Muscle of back (tissue), 13 donors: Measurements from ENCODE around the gene DENND10. TPM values are rescaled to one million over a fixed set of nuclear protein-coding genes. Genes with fewer than 3 reads are reported as not detected.

Experiments used
- DNase-seq, 3 donors: peaks; one replicate each; pipeline versions ENCODE4 v3.0.0 to v3.0.0-alpha.2; 2013
- long read RNA-seq, 9 donors: transcript quantifications; one replicate each; lab custom pipeline, GENCODE V29; 2026
- polyA plus RNA-seq, 10 donors: library from polyadenylated mRNA; unstranded; fragments of 120-200 nt; gene quantifications; one replicate each; pipeline ENCODE4 v1.2.1, GENCODE V29; 2013; ENCODE audit not compliant: insufficient read length in 10 of 10

Gene DENND10, protein sequence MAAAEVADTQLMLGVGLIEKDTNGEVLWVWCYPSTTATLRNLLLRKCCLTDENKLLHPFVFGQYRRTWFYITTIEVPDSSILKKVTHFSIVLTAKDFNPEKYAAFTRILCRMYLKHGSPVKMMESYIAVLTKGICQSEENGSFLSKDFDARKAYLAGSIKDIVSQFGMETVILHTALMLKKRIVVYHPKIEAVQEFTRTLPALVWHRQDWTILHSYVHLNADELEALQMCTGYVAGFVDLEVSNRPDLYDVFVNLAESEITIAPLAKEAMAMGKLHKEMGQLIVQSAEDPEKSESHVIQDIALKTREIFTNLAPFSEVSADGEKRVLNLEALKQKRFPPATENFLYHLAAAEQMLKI
- 10 to 100 TPM; 25.8 to 41.4 (median 33.8) TPM for polyA plus RNA-seq
- long read RNA-seq, donor 1, transcript FAM45A-201 (9 exons, 1,648 nt), result major isoform, 5 of 5 reads
- long read RNA-seq, donor 1, partial matches to known transcripts, result 0 of 5 reads
- long read RNA-seq, donor 1, other reads (novel, unspliced or antisense), result 0 of 5 reads
- long read RNA-seq, donor 2, partial matches to known transcripts, result 264 of 394 reads
- long read RNA-seq, donor 2, other reads (novel, unspliced or antisense), result 128 of 394 reads
- long read RNA-seq, donor 3, result 0 reads
- long read RNA-seq, donor 4, partial matches to known transcripts, result 10 of 20 reads
- long read RNA-seq, donor 4, other reads (novel, unspliced or antisense), result 7 of 20 reads
- long read RNA-seq, donor 5, partial matches to known transcripts, result 14 of 20 reads
- long read RNA-seq, donor 5, other reads (novel, unspliced or antisense), result 0 of 20 reads
- long read RNA-seq, donor 6, partial matches to known transcripts, result 0 of 10 reads
- long read RNA-seq, donor 6, other reads (novel, unspliced or antisense), result 10 of 10 reads
- long read RNA-seq, donor 7, partial matches to known transcripts, result 21 of 24 reads
- long read RNA-seq, donor 7, other reads (novel, unspliced or antisense), result 0 of 24 reads
- long read RNA-seq, donor 8, partial matches to known transcripts, result 11 of 13 reads
- long read RNA-seq, donor 8, other reads (novel, unspliced or antisense), result 0 of 13 reads
- long read RNA-seq, donor 9, result 0 reads

DNA sequence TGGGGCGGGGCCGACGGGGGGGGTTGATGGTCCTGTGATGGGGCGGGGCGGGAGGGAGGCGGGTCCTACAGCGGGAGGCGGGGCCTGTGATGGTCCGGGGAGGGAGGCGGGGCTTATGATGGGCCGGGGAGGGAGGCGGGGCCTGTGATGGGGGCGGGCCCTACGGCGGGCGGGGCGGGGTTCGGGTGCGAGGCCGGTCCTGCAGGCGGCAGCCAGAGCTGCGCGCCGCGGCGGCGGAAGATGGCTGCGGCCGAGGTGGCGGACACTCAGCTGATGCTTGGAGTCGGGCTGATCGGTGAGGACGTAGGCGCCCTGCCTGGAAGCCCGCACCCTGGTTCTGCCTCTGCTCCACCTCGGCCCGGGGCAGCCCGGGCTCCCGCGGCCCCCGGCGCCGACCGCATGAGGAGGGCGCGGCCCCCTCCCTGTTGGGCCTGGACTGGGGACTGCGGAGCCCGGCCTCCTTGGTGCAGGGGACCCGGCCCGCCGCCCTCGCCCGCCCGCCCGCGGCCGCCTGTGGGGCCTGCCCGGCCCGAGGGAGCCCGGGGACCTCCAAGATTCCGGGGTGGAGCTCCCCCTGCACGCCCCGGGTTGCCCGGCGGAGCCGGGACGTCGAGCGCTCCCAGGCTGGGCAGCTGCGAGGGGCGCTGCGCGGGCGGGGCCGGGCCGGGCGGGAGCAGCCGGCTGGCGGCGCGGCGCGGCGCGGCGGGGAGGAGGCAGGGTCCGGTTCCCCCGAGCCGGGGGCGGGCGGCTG lies at the start of gene DENND10:
TSS of gene DENND10 (plus strand) at position 211 of the 751 bp plus-strand sequence. CDS start at position 241, 30 bp downstream.
- DNase-seq, result peak; percentile 77 to 90 (median 84)

DNA sequence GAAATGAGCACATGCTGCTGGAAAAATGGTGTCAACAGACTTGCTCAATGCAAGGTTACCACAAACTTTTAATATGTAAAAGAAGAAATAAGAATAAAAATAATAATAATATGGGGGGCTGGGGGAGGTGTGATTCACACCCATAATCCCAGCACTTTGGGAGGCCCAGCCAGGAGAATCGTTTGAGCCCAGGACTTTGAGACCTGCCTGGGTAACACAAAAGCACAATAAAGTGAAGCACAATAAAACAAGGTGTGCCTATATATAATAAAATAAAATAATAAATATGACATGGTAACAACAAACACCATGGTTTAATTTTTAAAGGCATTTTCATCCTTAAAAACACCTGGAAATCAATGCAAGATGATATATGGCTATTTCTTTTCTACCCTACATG lies 48.4 kb upstream of the DENND10 start:
- DNase-seq, result no peak

DNA sequence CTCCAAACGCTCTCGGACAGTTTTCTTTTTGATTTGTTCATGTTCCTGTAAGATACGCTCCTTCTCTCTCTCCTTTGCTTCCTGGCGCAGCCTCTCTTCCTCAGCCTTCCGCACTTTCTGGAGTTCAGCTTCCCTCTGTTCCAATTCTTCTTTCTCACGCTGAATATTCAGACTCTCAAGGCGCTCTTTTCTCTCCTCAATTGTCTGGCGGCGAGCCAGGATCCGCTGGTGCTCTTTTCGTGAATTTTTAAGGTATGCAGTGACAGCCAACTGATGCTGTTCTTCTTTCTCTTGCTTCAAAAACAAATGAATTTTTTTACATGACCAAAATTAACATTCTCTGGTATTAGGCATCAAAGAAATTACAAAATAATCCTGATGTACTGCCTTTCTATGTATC lies 45.9 kb upstream of the DENND10 start:
- DNase-seq, result no peak

DNA sequence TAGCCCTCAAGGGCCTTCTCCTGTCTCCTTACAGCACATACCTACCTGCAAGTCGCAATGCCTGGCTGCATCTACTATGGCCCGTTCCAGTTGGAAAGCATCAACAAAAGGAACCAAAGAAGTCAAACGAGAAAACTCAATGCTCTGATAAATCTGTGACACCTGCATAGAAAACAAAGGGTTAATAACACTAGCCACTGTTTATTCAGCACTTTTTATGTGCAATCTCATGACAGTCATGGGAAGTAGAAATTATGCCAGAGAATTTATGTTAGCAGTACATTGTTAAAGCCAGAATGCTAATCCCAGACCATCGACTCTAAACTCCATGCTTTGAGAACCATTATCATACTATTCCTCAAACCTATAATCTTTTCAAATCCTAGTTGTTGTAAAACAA lies 44.4 kb upstream of the DENND10 start:
- no peak for DNase-seq

DNA sequence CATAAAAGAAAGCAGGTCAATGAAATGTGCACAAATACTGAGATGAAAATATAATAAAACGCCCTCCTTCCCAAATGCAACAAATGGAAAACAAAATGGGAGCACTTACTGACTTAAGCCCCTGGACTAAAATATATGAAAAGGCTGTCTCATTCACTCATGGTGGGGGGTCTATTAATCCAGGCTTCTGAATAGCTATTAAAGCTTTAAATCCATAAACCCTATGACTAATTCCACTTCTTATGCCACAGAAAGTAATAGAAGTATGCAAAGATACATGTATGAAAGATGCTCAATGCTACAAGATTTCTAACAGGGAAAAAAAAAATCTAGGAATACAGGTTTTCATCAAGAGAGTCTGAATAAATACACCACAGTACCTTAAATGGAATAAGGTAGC lies 43.8 kb upstream of the DENND10 start:
- DNase-seq, result no peak

DNA sequence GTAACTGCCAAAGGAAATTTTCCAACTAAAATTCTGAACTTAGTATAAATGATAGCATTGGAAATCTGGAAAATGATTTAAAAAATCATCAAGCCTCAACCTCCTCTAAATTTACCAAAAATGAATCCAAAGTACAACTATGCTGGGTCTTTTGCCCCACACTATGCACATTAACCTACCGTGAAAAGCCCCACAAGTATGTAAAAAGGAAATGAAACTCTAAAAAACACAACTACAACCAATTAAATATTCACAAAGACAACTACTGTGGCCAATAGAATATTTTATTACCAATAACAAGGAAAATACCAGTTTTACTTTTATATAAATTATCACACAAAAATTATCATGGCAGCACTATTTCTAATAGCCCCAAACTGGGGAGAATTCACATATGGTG lies 42.6 kb upstream of the DENND10 start:
- DNase-seq, result no peak

DNA sequence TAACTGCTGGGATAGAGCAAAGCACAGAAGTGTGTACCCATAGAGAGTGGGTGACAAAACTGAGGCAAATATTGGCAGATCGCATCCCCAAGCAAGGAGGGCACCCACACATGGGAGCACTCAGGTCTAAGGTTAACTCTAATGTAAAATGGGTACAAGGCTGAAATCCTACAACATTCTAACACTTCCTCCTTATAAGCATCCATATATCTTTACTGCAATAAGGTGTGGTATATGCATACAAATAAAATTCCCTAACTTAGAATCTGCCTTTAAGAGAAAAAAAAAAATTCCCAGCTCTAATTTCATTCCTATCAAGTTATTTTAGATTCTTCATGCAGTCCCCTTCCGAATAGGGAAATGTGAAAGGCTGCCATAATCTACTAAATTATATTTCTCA lies 42.0 kb upstream of the DENND10 start:
- no peak for DNase-seq

DNA sequence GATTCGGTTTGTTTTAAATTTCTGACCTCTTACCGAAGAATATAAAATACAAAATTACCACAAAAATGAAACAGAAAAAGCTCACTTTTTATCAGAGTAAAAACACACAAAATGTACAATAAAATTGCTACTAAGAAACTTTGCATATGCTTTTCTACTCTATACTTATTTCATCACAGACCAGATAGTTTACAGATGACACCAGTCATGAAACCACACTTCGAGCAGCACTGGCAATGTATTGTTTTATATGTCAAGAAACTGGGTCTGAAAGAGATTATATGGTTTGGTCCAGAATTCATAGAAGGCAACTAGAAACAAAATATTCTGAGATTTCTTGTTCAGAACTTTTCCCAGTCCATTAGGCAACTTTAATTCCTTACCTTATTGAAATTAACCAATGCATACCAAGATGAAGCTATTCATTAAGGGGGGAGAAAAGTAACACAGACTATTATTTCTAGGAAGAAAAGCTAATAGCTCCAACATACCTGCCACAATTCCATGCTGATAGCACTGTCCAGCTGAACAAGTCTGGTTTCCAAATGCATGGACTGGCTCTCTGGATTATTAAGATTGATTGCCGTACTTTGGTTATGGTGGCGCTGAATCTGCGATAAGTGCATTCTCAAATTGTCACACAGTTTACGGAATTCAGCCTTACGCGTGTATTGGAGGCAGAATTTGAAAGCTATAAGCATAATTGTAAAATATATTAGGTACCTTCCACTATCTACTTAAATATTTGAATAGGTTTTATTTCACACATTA lies 33.3 kb upstream of the DENND10 start:
- no peak for DNase-seq

DNA sequence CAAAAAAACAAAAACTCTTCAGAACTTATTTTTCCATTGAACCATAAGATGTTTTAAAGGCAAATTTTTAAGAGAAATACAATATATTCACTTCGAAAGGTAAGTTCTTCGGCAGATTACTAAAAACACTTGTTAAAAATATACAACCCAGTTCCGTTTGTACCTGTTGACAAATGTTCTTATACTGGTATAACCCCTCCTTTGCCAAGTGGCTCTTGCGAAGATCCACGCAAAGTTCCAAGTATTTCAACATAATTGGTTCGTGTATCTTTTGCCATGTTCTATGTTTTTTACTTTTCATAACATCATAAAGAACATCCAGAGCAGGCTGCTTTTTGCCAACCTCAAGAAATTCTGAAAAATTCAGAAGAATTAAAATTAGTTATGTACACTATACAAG lies 30.3 kb upstream of the DENND10 start:
- no peak for DNase-seq

DNA sequence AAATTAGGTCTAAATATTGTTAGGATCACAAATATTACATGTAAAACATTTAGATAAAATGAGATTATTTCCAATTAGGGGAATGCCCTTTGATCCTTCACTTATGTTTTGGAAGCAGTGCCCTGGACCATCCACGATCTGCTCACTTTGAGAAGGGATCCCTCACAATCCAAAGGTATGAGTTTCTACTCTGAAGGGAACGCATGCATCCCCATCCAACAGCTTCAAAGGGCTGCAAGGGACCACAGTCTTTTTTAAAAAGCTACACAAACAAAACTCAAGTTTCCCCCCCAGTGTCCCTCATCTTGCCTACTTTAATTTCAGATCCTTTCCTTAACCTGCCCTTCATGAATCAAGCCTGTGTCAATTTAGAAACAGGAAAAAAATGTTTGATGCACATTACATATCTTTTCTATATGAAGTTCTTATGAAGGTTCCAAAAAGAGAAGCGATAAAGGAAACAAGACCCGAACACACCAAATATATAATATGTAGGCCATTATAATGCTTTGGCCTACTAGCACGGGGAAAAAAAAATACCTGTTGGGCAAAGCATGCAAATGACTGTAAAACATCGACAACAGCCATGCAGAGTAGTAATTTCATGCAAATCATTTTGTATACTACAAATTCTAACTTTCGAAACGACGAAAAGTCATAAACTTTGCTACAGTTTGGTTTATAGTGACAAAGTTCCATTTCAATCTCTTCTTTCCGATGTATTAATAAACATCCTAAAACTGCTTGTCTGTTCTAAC lies 25.3 kb upstream of the DENND10 start:
- DNase-seq, result no peak

DNA sequence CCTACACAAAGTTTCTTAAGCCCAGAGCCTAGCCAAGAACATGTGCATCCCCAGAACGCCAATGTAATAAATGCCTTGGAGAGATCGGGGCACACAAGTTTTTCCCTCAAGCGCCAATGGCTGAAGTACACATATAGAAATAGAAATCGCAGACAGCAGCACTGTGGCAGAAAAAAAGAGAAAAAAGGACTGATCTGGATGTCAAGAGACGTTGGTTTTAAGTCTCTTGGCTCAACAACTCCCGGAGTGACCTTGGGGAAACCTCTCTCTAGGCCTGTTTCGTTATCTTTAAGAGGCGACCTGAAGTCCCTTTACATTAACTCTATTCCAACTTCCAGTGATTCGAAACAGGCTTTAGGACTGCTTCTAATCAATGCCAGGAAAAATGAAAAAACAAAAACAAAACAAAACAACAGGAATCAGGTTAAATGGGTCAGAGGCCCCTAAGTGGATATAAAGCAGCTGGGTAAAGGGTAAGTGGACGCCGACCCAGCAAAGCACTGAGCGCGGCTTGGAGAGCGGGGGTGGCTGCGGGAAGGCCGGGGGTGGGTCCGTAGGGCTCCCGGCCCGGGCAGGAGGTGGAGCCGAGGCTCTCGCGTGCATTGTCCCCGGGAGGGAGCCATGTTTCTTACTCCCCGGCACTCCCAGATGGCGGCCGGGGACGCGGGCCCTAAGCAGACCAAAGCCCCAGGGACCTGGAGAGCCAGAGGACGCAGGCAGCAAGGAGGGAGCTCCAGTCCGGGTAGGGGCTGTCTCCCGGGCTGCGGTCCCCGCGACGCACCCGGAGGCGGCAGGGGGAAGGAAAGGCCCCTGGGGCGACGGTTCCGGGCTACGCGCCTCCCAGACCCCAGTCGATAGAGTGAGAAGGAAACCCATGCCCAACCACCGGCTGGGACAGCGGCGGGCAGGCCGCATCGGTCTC lies 24.1 kb upstream of the DENND10 start:
- DNase-seq, result peak; percentile 59 to 91 (median 74)

DNA sequence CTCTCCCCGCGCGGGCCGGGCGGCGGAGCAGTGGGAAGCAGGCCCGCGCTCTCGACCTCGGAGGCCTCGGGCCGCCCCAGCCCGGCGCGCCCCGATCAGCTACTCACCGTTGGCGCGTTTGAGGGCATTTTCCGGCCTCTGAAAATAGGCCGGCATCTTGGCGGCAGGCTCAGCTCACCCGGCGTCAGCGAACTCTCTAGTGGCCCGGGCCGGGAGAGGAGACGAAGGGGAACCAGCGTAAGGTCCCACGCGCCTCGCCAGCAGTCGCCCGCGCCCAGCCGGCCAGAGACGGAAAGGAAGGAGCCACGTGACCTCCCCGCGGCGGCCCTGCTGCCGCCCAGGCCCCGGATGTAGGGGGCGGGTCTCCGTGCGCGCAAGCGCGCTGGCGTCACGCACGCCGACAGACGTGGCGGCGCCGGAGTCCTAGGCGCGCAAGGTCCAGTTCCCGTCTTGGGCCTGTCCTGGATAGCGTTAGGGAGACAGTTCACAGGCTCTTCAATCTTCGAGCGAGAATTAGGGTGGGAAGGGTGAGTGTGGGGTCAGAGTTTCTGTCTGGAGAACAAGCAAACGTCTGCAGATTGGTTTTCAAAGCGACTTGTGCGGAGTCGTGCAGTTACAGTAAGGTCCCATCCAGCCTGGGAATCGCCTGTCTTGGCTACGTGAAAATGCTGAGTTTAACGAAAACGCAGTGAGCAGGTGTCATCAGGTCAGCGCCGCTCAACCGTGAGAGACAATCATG lies 23.2 kb upstream of the DENND10 start, which contains the start of gene EIF3A:
TSS of gene EIF3A (minus strand) at position 297 of the 739 bp plus-strand sequence. CDS start at position 156, 141 bp downstream.
- peak; percentile 92 to 98 (median 98) for DNase-seq

DNA sequence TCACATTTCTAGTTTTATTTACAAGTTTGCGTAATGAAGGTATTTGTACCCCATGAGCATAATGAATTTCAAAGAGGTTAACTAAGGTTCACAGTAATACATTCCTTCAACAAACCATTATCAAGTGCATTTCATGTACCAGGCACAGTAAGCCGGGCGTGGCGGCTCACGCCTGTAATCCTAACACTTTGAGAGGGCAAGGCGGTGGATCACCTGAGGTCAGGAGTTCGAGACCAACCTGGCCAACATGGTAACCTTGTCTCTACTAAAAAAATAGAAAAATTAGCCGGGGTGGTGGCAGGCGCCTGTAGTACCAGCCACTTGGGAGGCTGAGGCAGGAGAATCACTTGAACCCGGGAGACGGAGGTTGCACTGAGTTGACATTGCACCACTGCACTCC lies 19.0 kb upstream of the DENND10 start:
- DNase-seq, result no peak

DNA sequence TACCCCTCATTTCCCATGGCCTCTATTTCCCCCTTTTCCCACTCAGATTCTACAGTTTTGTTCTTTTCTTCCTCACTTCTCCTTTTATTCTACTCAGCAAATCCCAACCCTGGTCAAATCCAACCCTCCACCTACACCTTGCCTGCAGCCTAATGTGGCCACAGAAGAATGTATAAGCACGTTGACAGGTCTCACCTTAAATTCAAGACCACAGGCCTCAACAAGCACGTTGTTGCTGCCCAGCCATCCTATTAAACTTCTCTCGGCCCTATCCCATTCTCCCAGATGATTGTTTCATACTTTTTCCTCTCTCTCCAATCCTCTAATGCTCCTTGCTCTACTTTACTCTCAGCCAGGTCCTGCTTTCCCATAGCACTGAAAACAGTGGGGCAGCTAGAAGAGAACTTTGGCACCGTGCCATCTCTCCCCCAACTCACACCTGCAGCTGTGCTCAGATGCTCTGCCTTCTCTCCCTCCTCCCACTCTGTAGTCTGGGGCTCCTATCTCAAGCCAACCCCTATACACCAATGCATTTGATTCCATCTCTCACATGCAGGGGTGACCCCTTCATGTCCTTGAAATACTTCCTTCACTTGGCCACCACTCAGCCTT lies 16.5 kb upstream of the DENND10 start:
- DNase-seq, result no peak

DNA sequence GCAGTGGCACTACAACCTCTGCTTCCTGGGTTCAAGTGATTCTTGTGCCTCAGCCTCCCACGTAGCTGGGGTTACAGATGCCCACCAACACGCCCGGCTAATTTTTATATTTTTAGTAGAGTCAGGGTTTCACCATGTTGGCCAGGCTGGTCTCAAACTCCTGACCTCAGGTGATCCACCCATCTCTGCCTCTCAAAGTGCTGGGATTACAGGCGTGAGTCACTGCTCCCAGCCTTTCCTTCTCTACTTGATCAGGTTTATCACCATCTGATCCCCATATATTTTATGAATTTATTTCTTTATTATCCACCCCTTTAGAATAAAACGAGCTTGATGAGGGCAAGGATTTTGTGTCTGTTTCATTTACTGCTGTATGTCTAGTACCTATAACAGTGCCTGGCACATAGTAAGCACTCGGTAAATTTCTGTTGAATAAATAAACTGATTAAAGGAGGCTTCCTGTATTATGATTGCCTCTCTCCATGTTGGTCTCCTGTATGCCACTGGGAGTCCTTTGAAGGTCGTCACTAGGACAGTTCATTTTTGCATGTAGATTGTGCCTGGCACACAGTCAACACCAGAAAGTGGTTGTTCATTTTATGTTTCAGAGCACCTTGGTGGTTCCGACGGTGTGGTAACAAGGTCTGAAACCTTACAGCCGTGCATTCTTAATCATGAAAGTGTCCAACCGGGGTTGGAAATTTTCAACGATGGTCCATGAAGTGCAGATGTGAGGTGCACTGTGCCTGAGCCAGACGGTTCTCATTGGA lies 13.7 kb upstream of the DENND10 start:
- DNase-seq, result no peak

DNA sequence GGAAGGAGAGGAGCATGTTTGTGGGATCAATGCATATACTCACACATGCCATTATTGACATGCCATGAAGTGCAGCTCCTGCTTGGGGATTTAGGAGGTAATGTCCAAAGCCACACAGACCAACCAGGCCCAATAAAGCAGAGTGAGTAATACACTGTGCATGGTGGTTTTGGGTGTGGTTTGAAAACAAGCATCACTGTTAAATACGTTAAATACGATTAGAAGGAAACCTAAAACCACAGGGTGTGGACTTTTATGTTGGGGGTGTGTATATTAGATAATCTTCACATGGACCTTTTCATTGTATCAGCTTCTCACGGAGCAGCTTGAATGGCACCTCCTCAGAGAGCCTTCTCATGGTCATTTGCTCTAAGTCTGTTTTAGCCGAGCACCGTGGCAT lies 12.9 kb upstream of the DENND10 start:
- DNase-seq, result peak in 1 of 3 donors; percentile 17

DNA sequence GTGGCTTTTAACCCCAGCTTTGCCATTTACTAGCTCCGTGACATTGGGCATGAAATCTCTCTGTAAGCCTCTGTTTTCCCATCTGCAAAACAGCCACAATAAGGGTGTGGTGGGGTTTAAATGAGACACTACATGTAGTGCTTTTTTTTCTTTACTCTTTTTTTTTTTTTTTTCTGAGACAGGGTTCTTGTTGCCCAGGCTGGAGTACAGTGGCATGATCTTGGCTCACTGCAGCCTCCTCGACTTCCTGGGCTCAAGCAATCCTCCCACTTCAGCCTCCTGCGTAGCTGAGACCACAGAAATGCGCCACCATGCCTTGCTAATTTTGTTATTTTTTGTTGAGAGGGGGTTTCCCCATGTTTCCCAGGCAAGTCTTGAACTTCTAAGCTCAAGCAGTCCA lies 8.3 kb upstream of the DENND10 start:
- DNase-seq, result no peak
